ENCODE measurements around the gene NUDT1.

DNA sequence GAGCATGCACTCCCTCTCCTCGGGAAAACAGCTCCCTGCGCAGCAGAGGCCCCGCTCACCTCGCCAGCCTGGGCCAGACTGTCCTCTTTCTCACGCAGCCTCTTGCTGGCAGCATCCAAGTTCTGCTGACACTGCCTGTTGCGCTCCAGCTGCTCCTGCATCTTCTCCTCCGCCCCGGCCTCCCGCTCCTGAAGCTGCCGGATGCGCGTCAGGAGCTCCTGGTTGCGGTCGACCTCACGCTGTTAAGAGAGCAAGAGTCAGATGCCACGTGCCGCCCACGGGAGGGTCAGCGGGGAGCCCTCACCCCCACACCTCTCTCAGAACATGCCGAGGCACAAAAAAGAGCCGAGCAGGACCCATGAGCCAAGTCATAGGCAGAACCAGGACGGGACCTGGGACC, 19.5 kb upstream of the NUDT1 start:
- no peak for TF ChIP-seq CTCF (IDR thresholded peaks at IDR 0.05; ENCODE audit: insufficient read depth, low read length)
- TF ChIP-seq POLR2AphosphoS5 (IDR thresholded peaks at IDR 0.05; ENCODE audit: low read depth) = no peak
- no peak for TF ChIP-seq SPI1 (IDR thresholded peaks at IDR 0.05; ENCODE audit: borderline replicate concordance, low read depth)
